Measurements from ENCODE around the gene JMJD4.

Gene JMJD4

DNA sequence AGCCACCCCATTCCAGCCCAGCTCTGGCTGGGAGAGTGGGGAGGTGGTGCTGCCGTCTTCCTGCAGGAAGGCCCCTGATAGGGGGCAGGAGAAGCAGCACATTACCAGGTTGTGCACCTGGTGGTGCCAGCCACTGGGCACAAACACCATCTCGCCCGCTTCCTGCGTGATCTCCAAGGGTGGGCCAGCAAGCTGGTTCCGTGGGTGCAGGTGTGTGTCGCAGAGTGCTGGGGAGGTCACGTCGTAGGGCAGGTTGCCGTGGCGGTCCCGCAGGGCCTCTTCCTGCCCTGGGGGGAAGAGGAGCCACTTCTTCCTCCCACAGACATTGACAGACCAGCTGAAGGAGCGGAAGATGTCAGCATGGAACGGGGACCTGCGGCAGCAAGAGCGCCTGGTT, 1.8 kb downstream of the JMJD4 start:
- Mint-ChIP-seq H3K27me3 (no peaks in the 10 kb centered on the region), H3K27ac (no peak overlapping the region), H3K36me3 (peaks cover 1% of the 10 kb centered on the region), H3K4me1 (ENCODE audit: low read depth) (peaks cover 32% of the 10 kb centered on the region), H3K4me3 (peak overlapping the region; percentile 94), H3K9me3 (ENCODE audit: low read depth) (no peaks in the 10 kb centered on the region)

DNA sequence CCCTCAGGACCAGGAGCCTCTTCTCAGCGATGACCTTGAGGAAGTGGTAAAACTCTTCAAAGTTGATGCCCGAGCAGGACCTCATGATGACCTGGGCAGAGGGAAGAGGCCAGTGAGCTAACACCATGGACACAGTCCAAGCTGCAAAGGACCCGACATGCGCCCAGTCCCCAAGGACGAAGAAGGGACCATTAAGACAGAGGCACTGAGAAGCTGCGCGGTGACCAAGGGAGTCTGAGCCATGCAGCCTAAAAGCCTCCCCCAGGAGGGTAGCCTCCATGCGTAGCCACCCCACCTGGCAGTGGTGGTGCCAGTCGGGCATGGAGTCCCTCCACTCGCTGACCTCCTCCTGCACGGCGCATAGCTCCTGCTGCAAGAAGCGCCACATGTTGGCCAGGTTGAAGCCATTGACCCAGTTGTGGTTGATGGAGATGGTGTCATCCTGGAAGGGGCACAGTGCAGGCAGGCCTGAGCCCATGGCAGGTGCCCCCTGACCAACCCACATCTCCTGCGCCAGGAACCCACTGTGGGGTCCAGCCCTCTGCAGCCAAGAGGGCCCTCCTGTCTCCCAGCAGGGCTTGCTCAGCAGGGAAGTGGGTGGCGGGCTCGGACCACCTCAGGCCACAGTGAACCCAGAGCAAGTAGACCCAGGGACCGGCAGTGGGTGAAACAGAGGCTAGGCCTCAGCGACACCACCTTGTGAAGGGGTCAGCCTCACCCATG, 2.4 kb downstream of the JMJD4 start:
- H3K4me1 Mint-ChIP-seq (ENCODE audit: low read depth): peaks cover 34% of the 10 kb centered on the region
- no peaks in the 10 kb centered on the region for H3K36me3 Mint-ChIP-seq
- H3K27me3 Mint-ChIP-seq: no peaks in the 10 kb centered on the region
- peak overlapping the region; percentile 17 for H3K4me3 Mint-ChIP-seq
- no peak overlapping the region for H3K27ac Mint-ChIP-seq
- H3K9me3 Mint-ChIP-seq (ENCODE audit: low read depth): no peaks in the 10 kb centered on the region

DNA sequence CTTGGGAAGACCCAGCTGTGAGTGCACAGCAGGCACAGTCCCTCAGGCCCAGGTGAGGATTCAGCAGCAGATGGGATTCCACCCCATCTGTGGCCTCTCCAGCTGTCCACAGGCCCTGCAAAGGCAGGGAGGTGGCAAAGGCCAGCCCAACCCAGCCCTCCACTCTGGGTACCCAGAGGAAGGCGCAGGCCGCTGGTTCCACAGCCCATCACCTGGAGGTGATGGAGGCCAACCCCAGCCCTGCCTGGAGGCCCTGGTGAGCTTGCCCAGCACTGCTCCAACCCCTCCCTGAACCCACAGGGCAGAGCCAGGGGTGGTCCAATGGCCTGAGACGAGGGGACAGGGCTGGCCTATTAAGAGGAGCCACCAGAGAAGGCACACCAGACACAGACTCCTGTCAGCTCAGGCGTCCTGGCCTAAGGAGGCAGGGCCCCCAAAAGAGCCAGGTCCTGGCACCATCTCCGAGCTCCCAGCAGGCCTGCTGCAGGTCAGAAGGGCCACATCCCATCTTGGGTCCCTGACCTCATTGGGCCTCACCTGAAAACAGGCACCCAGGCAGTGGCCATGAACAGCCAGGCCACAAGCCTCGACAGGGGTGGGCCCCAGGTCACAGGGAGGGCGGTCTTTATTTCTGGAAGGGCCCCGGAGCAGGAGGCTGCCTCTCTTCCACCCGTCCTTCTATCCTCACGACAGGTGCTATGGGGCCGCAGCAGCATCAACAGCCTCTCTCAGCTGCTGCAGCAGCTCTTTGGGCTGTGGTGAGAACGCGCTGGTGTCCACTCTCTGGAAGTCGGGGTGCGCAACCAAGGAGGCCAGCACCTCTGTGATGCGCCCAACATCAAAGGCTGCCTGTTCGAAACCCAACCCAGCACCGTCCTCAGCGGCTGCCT, 3.2 kb downstream of the JMJD4 start:
- Mint-ChIP-seq H3K36me3 (no peaks in the 10 kb centered on the region), H3K9me3 (ENCODE audit: low read depth) (no peaks in the 10 kb centered on the region), H3K27me3 (no peaks in the 10 kb centered on the region), H3K27ac (no peak overlapping the region), H3K4me3 (no peak overlapping the region), H3K4me1 (ENCODE audit: low read depth) (peaks cover 27% of the 10 kb centered on the region)

DNA sequence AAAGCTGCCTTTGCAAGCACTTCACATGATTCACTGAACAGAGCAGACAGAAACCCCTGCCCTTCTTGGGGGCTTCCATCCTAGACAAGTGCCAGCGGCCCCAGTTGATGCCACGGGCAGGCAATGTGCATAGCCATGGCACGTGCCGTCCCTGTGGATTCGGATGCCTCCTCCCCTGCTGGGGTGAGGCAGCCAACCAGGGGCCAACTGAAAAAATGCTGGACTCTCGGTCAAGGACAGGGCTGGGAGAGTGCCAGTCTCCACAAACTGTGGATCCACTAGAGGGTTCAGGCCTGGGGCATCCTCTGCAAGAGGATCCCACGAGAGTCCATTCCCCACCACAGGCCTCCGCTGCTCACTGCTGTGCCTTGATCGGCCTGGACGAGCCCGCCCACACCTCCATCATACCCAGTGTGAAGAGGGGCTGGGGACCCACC, 3.8 kb downstream of the JMJD4 start:
- peaks cover 26% of the 10 kb centered on the region for H3K4me1 Mint-ChIP-seq (ENCODE audit: low read depth)
- no peaks in the 10 kb centered on the region for H3K27me3 Mint-ChIP-seq
- no peak overlapping the region for H3K27ac Mint-ChIP-seq
- H3K36me3 Mint-ChIP-seq: no peaks in the 10 kb centered on the region
- no peaks in the 10 kb centered on the region for H3K9me3 Mint-ChIP-seq (ENCODE audit: low read depth)
- no peak overlapping the region for H3K4me3 Mint-ChIP-seq

DNA sequence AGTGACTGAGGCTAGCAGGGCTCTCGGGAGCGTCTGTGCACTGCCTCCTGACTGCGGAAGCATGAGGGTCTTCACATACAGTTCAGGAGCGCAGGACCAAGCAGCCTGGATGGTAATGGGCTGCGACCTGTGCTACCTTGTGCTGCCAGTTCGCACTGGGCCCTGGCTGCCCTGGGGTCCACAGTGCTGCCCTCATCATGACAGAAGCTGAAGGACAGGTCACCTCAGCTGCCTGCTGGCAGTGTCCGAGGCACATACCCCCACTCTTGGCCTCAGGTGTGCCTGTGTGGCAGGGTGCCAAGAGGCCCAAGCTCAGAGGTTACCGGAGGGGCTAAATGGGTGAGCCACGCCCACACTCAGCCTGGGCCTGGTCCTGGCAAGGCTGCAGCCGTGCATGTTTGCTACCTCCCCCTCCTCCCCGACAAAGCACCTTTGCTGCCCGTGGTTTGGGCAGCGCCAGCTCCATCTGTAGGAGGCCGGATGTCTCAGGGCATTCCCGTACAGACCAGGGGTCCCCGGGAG, 4.4 kb downstream of the JMJD4 start:
- Mint-ChIP-seq H3K4me3 (no peak overlapping the region), H3K36me3 (no peaks in the 10 kb centered on the region), H3K27ac (no peak overlapping the region)

DNA sequence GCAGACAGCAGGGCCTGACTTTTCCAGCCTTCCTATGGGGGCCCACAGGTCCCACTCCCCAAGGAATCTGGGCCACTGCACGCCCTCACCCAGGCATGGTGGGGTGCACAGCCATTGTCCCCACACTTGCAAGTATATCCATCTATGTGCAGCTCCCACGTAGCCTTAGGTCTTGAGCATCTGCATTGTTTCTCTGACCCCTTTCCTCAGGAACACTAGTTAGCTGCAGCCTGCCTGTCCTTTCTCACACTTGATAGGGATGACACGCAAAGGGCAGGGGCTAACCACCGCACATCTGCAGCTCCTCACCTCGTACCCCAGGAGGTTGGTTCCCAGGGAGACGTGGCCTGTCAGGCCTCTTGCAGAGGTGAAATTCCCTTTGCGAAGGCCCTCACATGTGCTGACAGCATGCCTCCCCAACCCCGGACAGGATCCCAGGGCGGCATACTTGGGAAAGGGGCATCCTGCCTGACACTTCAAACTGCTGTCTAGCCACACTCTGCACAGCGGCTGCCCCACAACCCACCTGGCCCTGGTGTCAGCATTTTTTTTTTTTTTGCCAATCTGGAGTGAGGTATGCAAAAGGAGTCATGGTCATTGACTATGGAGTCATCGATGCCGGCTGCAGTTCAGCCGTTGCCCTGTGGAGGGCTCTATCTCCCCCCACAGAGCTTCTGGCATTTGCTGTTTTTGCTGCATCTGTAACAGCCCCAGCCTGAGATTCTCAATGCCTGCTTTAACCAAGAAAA, 5.0 kb downstream of the JMJD4 start:
- Mint-ChIP-seq H3K27me3 (no peaks in the 10 kb centered on the region), H3K4me1 (ENCODE audit: low read depth) (peaks cover 24% of the 10 kb centered on the region), H3K9me3 (ENCODE audit: low read depth) (no peaks in the 10 kb centered on the region), H3K4me3 (peak overlapping the region; percentile 51), H3K36me3 (no peaks in the 10 kb centered on the region), H3K27ac (peak overlapping the region; percentile 8)

More for the DNA sequence above, 4.4 kb downstream of the JMJD4 start:
- H3K27me3 Mint-ChIP-seq: no peaks in the 10 kb centered on the region
- peaks cover 24% of the 10 kb centered on the region for H3K4me1 Mint-ChIP-seq (ENCODE audit: low read depth)
- no peaks in the 10 kb centered on the region for H3K9me3 Mint-ChIP-seq (ENCODE audit: low read depth)

DNA sequence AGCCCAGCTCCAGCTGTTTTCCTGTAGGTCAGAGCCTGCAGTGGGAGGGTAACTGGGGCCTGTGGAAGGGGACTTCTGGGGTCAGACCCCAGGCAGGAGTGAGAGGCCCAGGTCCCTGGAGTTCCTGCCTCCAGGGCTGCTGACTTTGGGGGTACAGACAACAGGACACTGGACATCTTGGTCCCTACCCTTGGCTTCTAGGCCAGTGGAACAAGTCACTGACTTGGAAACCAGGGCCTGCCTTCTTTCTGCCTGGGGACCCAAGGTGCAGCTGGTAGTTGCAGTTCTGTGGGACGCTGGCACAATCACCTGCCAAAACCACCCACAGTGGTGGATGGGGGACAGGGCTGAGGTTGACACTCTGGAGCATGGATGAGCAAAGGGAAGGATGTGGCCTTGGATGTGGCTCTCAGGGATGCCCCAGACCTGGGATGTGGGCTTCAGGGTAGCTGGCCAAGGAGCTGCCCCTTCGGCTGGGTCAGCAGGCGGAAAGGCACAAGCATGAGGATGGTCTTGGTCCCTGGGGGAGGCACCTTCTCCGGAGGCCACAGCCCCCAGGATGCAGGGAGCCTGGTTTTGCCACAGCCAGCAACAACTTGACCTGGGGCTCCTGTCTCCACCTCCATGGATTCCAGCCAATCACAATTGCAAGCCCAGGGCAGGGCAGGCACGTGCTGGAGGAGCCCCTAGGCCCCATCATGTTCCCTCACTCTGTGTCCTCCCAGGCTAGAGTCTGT, 5.8 kb downstream of the JMJD4 start:
- Mint-ChIP-seq H3K27ac (no peak overlapping the region), H3K27me3 (no peaks in the 10 kb centered on the region), H3K36me3 (no peaks in the 10 kb centered on the region), H3K4me1 (ENCODE audit: low read depth) (peaks cover 22% of the 10 kb centered on the region), H3K9me3 (ENCODE audit: low read depth) (no peaks in the 10 kb centered on the region), H3K4me3 (peak overlapping the region; percentile 80)

DNA sequence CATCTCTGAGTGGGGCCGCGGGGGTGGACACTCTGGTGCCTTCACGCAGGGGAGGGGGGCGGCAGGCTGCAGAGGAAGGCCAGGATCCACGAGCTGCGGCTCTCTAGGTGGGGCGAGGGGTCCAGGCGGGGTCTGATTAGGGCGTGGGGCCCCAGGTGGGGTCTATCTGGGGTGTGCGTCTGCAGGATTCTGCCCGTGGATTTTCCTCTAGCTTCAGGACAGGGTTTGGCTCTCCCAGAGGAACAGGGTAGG, 6.3 kb downstream of the JMJD4 start:
- Mint-ChIP-seq H3K4me1 (ENCODE audit: low read depth) (peaks cover 21% of the 10 kb centered on the region), H3K36me3 (no peaks in the 10 kb centered on the region), H3K9me3 (ENCODE audit: low read depth) (peaks cover 1% of the 10 kb centered on the region), H3K27me3 (no peaks in the 10 kb centered on the region), H3K27ac (no peak overlapping the region), H3K4me3 (peak overlapping the region; percentile 80)

DNA sequence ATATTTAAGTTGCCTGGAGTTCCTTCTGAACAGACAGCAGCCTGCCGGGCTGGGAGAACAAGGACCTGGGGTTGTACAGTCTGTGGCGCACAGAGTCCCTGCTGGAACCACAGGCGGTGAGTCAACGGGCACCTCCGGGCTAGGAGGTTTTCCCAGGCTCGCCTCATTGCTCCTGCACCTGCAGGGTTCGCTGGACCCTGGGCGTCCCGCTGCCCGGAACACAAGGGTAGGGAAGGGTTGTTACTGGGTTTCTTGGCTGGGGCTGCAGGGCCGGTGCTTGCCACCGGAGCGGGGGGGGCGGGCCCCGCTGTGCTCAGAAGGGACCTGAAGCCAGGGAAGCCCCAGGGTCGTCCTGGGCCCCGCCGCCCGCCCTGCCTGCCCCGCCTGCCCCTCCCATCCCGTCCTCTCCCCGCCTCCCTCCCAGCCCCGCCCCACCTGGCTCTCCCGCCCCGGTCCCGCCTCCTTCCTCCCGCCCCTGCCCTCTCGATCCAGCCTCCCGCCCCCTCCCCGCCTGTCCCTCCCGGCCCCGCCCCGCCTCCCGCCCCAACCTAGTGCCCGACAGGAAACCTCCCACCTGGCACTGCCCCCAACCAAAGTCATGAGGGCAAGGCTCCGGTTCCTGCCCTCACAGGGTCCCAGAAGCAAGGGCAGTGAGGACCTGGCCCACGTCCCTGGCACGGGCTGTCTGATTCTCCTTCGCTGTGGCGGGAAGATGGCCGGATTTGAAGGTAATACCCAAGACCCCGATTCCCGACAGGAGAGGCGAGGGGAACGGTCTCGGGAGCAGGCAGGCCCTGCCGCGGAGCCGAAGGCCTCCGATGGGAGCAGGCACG, 6.8 kb downstream of the JMJD4 start:
- Mint-ChIP-seq H3K27ac (no peak overlapping the region), H3K4me1 (ENCODE audit: low read depth) (peaks cover 16% of the 10 kb centered on the region), H3K4me3 (peak overlapping the region; percentile 80), H3K36me3 (no peaks in the 10 kb centered on the region), H3K27me3 (no peaks in the 10 kb centered on the region), H3K9me3 (ENCODE audit: low read depth) (peaks cover 7% of the 10 kb centered on the region)

DNA sequence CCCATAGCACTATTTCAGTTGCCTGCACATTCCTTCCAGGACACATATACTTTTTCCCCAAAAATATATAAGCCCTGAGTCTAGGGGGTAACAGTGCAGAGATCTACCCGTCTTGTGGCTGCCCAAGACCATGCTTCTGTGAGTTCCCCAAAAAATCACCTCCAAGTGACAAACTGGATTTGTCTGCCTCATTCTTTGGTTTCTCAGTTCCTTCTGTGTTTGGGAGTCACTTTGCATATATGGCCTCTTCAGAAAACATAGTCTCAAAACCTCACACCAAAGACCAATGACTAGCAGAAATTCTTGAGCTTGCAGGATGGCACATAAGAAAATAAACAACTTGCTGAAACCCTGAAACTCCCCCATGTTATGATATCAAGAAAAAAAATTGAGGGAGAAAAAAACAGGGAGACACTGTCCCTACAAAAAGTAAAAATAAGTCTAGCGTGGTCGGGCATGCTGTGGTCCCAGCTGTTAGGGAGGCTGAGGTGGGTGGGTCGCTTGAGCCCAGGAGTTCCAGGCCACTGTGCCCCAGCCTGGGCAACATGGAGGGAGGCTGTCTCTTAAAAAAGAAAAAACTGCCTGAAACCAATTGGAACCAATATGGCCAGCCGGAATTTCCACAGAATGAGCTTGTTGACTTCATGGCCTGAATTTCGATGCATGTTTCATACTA, 8.0 kb downstream of the JMJD4 start:
- Mint-ChIP-seq H3K27ac (no peak overlapping the region), H3K4me1 (ENCODE audit: low read depth) (peaks cover 16% of the 10 kb centered on the region), H3K27me3 (no peaks in the 10 kb centered on the region), H3K9me3 (ENCODE audit: low read depth) (peaks cover 12% of the 10 kb centered on the region), H3K36me3 (peaks cover 7% of the 10 kb centered on the region), H3K4me3 (peak overlapping the region; percentile 17)

DNA sequence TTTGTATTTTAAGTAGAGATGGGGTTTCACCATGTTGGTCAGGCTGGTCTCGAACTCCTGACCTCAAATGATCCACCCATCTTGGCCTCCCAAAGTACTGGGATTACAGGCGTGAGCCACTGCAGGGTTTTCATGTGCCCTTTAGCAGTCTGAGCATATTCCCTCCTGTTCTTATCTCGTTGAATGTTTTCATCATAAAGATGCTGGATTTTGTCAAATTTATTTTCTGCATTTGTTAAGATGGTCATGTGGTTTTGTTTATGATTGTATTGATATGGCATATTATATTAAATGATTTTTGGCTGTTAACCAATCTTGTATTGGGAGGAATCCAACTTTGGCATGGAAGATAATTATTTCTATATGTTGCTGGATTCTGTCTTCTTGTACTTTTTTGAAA, 8.8 kb downstream of the JMJD4 start:
- Mint-ChIP-seq H3K9me3 (ENCODE audit: low read depth) (peaks cover 15% of the 10 kb centered on the region), H3K4me1 (ENCODE audit: low read depth) (peaks cover 16% of the 10 kb centered on the region), H3K4me3 (no peak overlapping the region), H3K27me3 (no peaks in the 10 kb centered on the region), H3K36me3 (peaks cover 10% of the 10 kb centered on the region), H3K27ac (no peak overlapping the region)

DNA sequence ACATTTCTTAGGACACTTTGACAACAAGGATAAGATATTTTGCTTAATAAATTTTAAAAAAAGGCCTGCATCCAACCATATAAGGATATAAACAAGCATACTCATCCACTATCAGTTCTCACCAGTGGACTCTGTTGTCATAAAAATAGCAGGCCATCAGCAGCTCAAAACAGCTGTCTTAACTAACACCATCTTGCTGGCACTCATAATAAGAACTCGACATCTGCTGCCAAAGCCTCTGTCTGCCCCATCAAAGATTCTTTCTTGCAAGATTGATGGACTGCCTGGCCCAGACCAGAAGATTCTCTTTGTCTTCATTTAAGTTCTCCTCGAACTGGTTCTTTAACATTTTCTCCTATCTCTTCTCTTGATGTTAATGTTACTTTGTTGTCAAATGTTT, 10.1 kb downstream of the JMJD4 start:
- H3K9me3 Mint-ChIP-seq (ENCODE audit: low read depth): peaks cover 25% of the 10 kb centered on the region
- H3K4me3 Mint-ChIP-seq: no peak overlapping the region
- H3K27me3 Mint-ChIP-seq: no peaks in the 10 kb centered on the region
- H3K36me3 Mint-ChIP-seq: peaks cover 15% of the 10 kb centered on the region
- peaks cover 13% of the 10 kb centered on the region for H3K4me1 Mint-ChIP-seq (ENCODE audit: low read depth)
- H3K27ac Mint-ChIP-seq: no peak overlapping the region

DNA sequence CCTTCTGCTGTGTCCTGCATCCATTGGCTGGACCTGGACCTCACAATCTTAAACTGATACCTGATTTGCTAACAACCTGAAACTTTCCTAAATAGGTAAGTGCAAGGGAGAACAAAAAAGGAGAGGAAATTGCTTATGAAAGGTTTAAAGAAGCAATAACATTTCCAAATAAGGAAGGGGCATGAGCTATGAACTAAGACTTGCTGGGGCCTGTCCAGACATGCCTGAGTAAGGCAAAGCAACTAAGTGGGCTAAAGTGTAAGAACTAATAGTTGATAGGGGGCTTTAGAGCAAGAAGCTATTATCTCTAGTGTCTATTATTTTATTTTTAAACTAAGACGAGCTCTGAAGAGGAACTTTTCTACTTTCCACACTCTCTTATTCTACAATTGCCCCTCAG, 11.6 kb downstream of the JMJD4 start:
- Mint-ChIP-seq H3K27ac (no peak overlapping the region), H3K36me3 (peaks cover 21% of the 10 kb centered on the region), H3K27me3 (peaks cover 2% of the 10 kb centered on the region), H3K4me3 (no peak overlapping the region), H3K9me3 (ENCODE audit: low read depth) (peaks cover 35% of the 10 kb centered on the region), H3K4me1 (ENCODE audit: low read depth) (peaks cover 4% of the 10 kb centered on the region)
